Stimulated activated CD8-positive, alpha-beta memory T cell treated with anti-CD3 and anti-CD28 coated beads, Interleukin-12 subunit alpha, Interleukin-12 subunit beta, amount 100 ng/mL, for 24 hours (primary cell): Measurements from ENCODE around the gene DEPDC4.
"Not testable (repeated sequence)": the region's sequence is repeated elsewhere in the genome, so short reads cannot be mapped to it uniquely, and the experiment has no call there.

Experiments used
- DNase-seq: peaks from one replicate; pipeline ENCODE4 v3.0.0-alpha.2; 2020; ENCODE audit errors: extremely low read depth

Gene DEPDC4

DNA sequence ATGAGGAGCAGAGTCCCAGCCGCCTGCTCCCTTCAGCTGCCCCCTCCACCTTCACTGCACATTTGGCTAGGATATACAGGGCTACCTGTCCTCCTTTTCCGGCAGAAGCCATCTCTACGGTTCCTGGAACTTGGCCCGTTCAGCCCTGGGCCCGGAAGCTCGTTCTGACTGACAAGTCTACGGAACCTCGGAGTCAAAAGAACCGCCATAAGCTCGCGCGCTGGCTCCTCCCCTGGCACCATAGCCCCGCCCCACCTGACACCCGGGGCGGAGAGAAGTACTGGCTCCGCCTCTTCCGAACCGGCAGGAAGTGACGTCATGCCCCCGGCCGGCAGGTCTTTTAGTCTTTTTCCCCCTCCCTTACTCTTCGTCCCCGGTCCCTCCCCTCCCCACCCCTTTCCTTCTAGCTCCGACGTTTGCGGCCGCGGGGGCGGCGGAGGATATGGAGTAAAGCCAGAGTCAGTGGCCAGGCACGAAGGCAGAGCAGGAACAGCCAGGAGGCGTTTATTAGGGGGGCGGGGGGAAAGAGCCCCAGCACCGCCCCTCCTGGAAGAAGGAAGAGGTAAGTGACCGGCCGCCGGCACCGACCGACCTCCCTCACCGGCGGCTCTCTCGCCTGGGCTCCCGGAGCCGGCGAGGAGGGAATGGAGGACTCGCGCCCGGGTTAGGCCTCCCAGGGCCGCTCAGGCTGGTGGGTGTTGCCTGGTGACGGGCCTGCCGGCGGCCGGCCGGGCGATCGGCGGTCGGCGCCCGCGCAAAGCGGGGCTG is at the start of gene DEPDC4, which contains the start of gene SCYL2:
TSS of gene DEPDC4 (minus strand) at position 245 of the 768 bp plus-strand sequence. CDS start at position 242, 3 bp downstream.
TSS of gene SCYL2 (plus strand) at position 343 of the 768 bp plus-strand sequence. CDS start 15,794 bp downstream, outside the sequence.
- DNase-seq, result peak; percentile 73

DNA sequence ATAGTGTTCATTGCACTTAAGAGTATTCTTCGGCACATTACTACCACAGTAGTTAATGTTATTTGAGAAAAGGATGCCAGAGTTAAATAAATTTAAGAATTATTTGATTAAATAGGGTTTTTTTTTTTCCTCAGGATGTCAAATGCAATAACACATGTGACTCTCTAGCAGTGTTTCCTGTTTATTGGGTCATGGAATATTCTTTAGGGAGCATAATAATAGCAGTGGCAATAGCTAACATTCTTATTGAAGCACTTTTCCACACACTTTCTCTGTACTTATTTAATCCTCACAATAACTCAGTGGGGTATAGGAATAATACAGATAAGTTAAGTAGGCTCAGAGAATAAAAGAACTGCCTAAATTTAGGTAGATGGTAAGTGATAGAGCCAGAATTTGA is 44.4 kb upstream of the DEPDC4 start:
- DNase-seq, result no peak

DNA sequence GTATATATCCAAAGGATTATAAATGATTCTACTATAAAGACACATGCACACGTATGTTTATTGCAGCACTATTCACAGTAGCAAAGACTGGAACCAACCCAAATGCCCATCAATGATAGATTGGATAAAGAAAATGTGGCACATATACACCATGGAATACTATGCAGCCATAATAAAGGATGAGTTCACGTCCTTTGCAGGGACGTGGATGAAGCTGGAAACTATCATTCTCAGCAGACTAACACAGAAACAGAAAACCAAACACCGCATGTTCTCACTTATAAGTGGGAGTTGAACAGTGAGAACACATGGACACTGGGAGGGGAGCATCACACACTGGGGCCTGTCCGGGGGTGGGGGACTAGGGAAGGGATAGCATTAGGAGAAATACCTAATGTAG is 41.3 kb upstream of the DEPDC4 start:
- not testable (repeated sequence) for DNase-seq

DNA sequence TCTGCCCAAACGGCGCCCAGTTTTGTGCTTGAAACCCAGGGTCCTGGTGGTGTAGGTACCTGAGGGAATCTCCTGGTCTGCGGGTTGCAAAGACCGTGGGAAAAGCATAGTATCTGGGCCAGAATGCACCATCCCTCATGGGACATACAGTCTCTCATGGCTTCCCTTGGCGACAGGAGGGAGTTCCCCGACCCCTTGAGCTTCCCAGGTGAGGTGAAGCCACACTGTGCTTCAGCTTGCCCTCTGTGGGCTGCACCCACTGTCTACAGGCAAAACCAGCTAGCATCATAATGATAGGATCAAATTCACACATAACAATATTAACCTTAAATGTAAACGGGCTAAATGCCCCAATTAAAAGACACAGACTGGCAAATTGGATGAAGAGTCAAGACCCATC is 37.5 kb upstream of the DEPDC4 start:
- DNase-seq, result not testable (repeated sequence)

DNA sequence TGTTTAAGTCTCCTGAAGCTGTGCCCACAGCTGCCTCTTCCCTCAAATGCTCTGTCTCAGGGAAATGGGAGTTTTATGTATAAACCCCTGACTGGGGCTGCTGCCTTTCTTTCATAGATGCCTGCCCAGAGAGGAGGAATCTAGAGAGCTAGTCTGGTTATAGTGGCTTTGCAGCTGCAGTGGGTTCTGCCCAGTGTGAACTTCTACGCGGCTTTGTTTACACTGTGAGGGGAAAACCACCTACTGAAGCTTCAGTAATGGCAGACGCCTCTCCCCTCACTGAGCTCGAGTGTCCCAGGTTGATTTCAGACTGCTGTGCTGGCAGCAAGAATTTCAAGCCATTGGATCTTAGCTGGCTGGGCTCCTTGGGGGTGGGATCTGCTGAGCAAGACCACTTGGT is 37.0 kb upstream of the DEPDC4 start:
- no peak for DNase-seq

DNA sequence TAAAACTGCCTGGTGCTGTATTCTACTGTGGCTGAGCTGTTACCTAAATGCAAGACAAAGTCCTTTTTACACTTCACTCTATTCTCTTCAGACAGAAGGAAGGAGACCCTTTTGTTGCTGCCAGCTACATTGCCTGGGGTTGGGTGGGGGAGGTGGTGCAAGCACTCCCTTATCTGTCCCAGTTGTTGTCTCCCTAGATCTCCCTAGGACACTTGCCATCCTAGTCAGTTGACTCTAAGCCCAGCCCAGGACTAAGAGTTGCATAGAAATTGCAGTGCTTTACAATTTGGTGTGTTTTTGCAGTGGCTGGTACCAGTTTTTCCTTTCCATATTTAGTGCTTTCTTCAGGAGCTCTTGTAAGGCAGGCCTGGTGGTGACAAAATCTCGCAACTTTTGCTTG is 35.2 kb upstream of the DEPDC4 start:
- DNase-seq, result no peak

DNA sequence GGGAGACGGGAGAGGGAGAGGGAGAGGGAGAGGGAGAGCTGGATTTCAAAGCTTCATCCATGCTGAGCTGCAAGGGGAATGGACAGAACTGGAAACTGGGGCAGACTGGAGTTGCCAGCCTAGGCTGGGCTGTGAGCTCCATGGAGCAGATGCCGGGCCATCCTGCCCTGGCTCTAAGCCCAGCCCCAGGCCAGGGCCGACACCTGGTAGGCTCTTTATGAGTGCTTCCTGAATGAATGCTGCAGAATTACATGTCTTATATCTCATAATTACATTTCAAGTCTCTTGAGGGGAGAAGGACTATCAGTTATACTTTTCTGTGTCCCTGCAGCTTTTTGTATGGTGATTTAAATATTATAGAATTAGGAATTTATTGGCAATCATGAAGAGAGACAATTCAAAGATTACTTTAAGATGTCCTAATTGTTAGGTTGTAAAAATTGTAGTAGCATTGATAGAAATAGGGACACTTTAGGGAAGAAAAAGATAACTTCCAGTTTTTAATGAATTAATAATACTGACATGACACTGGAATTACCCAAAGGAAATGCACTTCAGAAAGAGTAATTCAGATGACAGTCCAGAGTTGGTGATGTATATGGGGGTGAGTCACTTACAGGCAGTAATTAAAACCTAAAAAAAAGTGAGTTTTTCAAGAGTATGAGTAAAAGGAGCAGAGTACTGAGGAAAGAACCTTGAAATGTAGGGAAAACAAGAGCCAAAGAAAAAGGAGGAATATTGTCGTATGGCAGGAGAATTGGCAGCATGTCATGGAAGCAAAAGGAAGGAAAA is 29.1 kb upstream of the DEPDC4 start:
- DNase-seq, result no peak

DNA sequence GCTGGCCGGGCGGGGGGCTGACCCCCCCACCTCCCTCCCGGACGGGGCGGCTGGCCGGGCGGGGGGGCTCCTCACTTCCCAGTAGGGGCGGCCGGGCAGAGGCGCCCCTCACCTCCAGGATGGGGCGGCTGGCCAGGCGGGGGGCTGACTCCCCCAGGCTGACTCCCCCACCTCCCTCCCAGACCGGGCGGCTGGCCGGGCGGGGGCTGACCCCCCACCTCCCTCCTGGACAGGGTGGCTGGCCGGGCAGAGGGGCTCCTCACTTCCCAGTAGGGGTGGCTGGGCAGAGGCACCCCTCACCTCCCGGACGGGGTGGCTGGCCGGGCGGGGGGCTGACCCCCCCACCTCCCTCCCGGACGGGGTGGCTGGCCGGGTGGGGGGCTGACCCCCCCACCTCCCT is 27.5 kb upstream of the DEPDC4 start:
- not testable (repeated sequence) for DNase-seq

DNA sequence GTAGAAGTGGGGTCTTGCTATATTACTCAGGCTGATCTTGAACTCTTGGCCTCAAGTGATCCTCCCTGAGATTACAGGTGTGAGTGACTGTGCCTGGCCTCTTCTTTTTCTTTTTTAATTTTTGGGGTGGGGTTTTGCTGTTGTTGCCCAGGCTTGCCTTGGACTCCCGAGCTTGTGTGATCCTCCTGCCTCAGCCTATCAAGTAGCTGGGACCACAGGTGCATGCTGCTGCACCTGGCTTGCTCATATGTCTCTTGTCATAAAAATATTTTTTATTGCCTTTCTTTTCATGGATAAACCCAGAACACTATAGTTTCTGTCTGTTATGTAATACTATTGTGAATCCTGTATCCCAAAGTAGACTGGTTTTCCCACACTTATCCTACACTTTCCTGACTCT is 26.1 kb upstream of the DEPDC4 start:
- DNase-seq, result no peak

DNA sequence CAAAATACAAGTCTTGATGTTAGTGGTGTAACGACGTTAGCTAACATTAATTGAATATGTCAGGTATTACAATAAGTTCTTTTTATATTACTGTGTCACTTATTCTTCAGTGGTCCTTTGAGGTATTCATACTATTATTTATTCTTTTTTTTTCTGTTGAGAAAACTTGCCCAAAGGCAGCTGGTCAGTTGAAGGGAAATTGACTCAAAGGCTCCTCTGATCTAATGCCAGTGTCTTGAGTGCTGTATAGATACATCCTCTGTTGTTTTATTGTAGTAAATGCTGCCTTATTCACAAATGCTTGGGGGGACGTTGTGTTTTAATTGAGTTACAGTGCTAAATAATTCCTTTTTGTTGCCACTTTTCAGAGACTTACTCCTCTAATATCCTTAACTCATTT is 23.1 kb upstream of the DEPDC4 start:
- no peak for DNase-seq

DNA sequence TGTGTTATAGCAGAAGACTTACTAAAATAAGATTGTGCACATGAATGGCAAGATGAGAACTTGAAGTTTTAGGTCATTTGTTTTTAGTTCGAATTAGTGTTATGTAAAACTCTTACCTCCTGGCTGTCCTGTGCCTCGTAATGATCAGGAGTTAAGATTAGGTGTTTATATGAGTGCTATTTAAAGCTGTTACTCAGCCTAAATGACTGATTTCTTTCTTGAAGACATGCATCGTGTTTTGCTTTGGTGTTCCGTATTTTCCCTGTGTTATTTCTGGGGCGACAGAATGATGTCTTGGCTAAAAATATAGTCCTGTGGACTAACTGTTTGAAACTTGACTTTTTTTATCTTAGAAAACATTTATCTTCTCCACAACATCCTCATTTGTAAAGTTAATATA is 22.2 kb upstream of the DEPDC4 start:
- no peak for DNase-seq

DNA sequence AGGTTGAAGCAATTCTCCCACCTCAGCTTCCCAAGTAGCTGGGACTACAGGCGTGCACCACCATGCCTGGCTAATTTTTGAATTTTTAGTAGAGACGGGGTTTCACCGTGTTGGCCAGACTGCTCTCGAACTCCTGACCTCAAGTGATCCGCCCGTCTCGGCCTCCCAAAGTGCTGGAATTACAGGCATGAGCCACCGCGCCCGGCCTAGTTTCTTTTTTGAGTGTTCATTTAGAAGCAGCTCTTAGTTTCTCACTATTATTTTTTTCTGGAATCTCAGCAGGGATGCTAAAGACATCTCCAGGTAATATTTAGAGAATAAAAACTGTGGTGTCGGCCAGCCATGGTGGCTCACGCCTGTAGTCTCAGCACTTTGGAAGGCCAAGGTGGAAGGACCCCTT is 17.7 kb upstream of the DEPDC4 start:
- DNase-seq, result not testable (repeated sequence)

DNA sequence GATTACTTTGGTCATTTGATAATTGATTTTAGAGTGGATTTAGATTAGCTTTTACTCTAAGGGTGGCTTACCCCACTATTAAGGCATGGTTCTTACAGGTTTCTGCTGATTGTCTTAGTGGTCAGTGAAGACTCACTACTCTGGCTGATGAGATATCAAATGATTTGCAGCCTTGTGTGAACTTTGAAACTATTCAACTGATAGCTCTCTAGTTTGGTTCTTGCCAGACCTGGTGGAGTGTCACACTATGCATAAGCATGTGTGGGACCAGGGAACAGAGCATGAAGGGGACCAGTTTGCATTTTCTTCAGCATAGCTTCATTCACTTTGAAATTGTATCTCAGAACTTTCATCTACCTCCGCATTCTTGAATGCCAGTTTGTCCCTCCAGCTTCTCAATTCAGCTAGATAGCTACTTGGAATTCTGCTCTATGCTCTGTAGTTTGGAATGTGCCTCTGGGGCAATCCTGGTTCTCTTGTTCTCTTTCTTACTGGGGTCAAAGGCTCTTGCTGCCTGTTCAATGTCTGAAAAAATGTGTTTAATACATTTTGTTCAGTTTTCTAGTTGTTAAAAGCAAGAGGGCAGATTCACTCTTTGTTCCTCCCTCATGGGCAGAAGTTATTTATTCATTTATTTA is 12.8 kb upstream of the DEPDC4 start:
- no peak for DNase-seq

DNA sequence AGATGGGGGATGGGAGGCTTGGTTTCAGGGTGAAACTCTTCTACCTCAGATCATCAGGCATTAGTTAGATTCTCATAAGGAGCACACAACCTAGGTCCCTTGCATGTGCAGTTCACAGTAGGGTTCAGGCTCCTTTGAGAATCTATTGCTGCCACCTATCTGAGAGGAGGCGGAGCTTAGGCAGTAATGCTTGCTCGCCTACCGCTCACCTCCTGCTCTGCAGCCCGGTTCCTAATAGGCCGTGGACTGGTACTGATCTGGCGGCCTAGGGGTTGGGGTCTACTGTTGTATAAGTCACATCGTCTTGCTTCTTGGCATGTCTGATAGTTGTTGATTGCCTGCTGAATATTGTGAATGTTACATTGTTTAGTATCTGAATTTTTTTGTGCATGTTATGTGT is 12.3 kb upstream of the DEPDC4 start:
- no peak for DNase-seq

DNA sequence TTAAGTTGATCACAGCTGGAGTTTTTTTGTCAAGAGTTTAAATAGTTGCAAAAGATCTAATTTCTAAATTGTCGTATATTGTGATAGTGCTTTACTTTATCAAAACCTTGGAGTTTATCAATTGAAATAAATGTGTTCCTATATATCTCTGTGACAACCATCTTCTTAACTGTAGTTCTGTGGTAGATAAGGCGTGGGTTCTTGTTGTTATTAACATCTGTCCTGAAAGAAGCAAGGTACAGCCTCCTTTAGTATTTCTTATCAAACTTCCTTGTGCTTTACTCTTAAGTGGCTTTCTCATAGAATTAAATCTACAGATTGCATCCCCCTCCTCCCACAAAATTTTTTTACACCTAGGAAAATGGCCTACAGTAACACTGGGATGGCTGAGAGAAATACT is 7.4 kb upstream of the DEPDC4 start:
- DNase-seq, result no peak

DNA sequence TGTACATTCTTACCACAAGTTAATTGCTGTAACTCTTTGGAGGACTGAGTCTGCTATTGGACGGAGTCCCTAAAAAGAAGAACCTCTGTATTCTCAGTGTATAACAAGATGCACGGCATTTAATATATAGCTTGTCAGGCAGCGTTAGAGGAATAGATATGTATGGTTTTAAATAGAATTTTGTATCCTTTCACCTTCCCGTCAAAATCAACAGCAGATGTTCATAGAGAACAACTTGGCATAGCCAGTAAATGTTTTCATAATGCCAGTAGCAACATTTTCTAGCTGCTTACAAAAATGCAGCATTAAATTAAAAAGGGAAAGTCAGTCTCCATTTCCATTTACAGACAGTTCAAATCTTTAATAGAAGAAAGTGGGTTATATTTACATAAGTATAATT is 6.9 kb upstream of the DEPDC4 start:
- DNase-seq, result no peak

DNA sequence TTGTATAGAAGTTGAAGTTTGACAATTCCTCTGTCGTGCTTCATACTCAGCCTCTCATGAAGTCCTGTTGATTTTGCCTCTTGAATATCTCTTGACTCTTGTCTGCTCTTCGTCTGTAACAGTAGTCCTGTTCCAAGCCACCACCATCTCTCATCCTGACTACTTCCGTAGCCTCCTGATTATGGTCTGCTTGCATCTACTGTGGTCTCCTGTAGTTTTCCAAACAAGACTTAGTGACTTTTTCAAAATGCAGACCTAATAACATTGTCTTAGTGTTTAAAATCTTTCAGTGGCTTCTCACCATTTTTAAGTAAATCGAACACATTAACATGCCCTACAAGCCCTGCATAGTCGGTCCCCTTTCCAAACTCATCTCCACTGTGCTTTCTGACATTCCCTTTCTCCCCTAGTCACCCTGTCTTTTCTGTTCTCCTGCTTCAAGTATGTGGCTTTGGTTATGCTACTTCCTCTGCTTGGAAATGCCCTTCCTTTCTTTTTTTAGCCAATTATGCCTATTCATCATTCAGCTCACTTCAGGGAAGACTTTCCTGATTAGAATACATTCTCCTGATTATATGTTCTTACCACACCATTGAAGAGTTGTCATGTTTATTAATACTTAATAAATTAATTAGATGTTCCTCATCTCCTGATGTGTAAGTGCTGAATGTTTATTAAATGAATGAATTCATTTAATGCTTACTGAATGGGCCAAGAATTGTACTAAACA is 2.1 kb upstream of the DEPDC4 start:
- DNase-seq, result no peak

DNA sequence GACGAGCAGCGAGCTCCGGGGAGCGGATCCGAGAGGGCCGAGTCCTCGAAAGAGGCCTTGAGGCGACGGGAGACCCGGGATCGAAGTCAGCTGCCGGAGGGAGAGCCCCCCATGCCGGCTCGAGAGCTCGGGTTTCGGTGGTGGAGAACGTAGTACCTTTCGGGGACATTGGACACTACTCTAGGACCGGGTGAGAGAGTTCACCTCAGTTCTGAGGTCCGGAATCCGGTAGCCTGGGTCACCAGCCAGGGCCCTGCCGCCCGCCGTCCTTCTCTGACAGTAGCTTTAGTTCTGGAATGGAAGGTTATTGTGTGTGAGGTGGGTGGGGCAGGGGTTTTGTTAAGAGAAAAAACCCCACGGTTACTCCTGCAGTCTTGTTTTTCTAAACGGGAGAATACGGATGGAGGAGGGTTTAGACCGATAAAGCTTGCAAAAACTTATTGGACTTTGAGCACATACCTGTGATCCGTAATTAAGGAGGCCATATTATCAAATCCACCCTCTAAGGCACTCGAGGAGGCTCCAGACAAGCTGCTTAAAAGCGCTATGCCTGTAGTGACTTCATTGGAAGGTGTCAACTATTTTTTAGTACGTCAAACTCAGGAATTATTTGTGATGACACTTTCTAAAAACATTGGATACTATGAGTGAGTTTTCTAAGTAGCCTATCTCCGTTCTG is 863 bp upstream of the DEPDC4 start:
- peak; percentile 1 for DNase-seq

DNA sequence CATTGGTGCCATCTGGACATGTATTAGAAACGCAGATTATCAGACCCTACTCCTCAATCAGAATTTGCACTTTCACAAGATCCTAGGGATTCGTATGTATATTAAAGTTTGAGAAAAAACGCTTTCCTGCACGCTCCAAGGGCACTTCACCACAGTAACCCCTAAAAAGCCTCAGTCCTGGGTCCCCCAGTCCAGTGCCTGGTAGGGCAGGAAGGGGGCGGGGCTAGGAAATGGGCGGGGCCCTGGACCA is 369 bp downstream of the DEPDC4 start:
- peak; percentile 91 for DNase-seq

DNA sequence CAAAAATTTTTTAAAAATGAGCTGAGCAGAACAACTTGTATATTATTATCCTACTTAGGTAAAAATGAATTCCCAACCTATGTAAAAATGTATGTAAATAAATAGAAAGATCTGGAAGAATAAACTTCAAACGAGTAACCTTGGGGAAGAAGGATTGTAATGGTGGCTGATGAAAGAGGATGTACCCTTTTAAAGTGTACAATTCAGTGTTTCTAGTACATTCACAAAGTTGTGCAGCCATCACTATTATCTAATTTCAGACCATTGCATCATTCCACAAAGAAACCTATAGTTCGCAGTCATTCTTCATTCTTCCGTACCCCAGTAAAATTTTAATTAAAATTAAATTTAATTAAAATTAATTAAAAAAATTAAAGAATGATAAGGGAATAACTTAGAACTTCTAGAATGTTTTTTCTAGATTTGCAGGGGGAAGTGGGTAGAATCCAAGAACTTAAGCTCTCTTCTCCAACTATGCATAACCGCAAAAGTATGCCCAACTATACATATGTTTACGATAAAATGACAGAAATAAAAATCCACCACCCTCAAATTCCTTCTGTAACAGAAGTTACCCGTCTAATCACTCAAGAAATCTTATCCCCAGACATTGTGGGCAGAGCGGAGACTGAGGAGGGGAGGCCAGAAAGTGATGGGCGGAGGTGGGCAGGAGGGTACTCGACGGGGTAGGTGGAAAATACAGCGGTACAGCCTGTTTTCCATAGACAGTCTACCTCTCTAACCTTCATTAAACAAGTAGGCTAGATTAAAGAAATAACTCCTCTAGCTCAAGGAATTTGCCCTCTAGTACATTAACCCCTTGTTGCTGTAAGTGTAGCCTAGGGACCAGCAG is 921 bp downstream of the DEPDC4 start:
- no peak for DNase-seq

DNA sequence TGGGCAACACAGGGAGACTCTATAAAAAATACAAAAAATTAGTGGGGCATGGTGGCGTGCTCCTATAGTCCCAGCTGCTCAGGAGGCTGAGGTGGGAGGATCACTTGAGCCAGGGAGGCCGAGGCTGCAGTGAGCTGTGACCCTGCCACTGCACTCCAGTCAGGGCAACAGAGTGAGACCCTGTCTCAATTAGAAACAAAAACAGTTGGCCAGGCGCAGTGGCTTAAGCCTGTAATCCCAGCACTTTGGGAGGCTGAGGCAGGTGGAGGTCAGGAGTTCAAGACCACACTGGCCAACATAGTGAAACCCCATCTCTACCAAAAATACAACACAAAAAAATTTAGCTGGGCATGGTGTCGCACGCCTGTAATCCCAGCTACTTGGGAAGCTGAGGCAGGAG is 1.8 kb downstream of the DEPDC4 start:
- not testable (repeated sequence) for DNase-seq
